HFFc6 (cell line): ENCODE measurements around the gene GRIN3B. TPM values are rescaled to one million over a fixed set of nuclear protein-coding genes. Genes with fewer than 3 reads are reported as not detected.
A peak's percentile ranks its signal among the peaks of the same experiment; 100 is the strongest.
"Not testable (repeated sequence)": the region's sequence is repeated elsewhere in the genome, so short reads cannot be mapped to it uniquely, and the experiment has no call there.

Experiments
- DNase-seq: peaks from one replicate; pipeline ENCODE4 v3.0.0-alpha.2; 2018
- H3K27ac Mint-ChIP-seq: 2 replicates; pipeline ENCODE4 v1.8.0; 2020; ENCODE audit warnings: mild to moderate bottlenecking, mixed read lengths
- H3K27me3 Mint-ChIP-seq: 2 replicates; pipeline ENCODE4 v1.8.0; 2021; ENCODE audit warnings: mild to moderate bottlenecking, moderate library complexity, mixed read lengths; ENCODE audit not compliant: insufficient read depth
- H3K36me3 Mint-ChIP-seq: 2 replicates; pipeline ENCODE4 v1.8.0; 2021; ENCODE audit warnings: low read depth, mixed read lengths
- H3K4me1 Mint-ChIP-seq: 2 replicates; pipeline ENCODE4 v1.8.0; 2020; ENCODE audit warnings: low read depth, mixed read lengths
- H3K4me3 Mint-ChIP-seq: 2 replicates; pipeline ENCODE4 v1.8.0; 2020; ENCODE audit warnings: mild to moderate bottlenecking, moderate library complexity, mixed read lengths
- H3K9me3 Mint-ChIP-seq: 2 replicates; pipeline ENCODE4 v1.8.0; 2020; ENCODE audit warnings: mild to moderate bottlenecking, mixed read lengths
- total RNA-seq, 6 experiments: library from RNA; stranded (reverse); fragmentation: NEBNext Ultra II Directional; extraction: Animal tissue kit (Norgen Biotek cat#: 25700); gene quantifications; 2 replicates in 1 of 6; 3 replicates in 5 of 6; pipeline ENCODE4 v1.2.3, GENCODE V29; 2021
- TF ChIP-seq, protein P1 (sequence below): fragments of 200-600 bp; sonication (generic); IDR thresholded peaks from 2 replicates; pipeline ENCODE4 v1.5.0; 2021; ENCODE audit warnings: antibody characterized with exemption, mild to moderate bottlenecking

GRIN3B gene
- total RNA-seq, 6 experiments from 2014 or later, result 0.34 to 0.66 (median 0.41) TPM

- no peak overlapping the region for H3K4me3 Mint-ChIP-seq
- TF ChIP-seq, protein P1, sequence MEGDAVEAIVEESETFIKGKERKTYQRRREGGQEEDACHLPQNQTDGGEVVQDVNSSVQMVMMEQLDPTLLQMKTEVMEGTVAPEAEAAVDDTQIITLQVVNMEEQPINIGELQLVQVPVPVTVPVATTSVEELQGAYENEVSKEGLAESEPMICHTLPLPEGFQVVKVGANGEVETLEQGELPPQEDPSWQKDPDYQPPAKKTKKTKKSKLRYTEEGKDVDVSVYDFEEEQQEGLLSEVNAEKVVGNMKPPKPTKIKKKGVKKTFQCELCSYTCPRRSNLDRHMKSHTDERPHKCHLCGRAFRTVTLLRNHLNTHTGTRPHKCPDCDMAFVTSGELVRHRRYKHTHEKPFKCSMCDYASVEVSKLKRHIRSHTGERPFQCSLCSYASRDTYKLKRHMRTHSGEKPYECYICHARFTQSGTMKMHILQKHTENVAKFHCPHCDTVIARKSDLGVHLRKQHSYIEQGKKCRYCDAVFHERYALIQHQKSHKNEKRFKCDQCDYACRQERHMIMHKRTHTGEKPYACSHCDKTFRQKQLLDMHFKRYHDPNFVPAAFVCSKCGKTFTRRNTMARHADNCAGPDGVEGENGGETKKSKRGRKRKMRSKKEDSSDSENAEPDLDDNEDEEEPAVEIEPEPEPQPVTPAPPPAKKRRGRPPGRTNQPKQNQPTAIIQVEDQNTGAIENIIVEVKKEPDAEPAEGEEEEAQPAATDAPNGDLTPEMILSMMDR, result no peak
- H3K36me3 Mint-ChIP-seq, result peaks cover 9% of the 10 kb centered on the region
- peaks cover 23% of the 10 kb centered on the region for H3K4me1 Mint-ChIP-seq
- no peak for DNase-seq
- H3K9me3 Mint-ChIP-seq, result no peaks in the 10 kb centered on the region
- peaks cover 3% of the 10 kb centered on the region; the same call in 1 of the 2 replicates for H3K27me3 Mint-ChIP-seq
- no peak overlapping the region for H3K27ac Mint-ChIP-seq
These were observed 45.3 kb upstream of the GRIN3B start for GRCh38 chr19:954672-955494.

- Mint-ChIP-seq H3K9me3 (no peaks in the 10 kb centered on the region), H3K4me3 (no peak overlapping the region), H3K27me3 (no peaks in the 10 kb centered on the region), H3K27ac (peak overlapping the region; percentile 40), H3K36me3 (peaks cover 9% of the 10 kb centered on the region), H3K4me1 (peaks cover 23% of the 10 kb centered on the region)
- DNase-seq, result no peak
- TF ChIP-seq, protein P1, result no peak
These were observed 44.1 kb upstream of the GRIN3B start for GRCh38 chr19:955803-956765.

- Mint-ChIP-seq H3K9me3 (no peaks in the 10 kb centered on the region), H3K4me1 (peaks cover 19% of the 10 kb centered on the region), H3K27me3 (no peaks in the 10 kb centered on the region), H3K4me3 (peak overlapping the region; percentile 61), H3K36me3 (peaks cover 5% of the 10 kb centered on the region), H3K27ac (peak overlapping the region; percentile 87)
- TF ChIP-seq, protein P1, result no peak
- peak; percentile 62 for DNase-seq
These were observed 43.3 kb upstream of the GRIN3B start for GRCh38 chr19:956766-957440.

- H3K4me1 Mint-ChIP-seq, result peaks cover 23% of the 10 kb centered on the region
- not testable (repeated sequence) for H3K27me3 Mint-ChIP-seq, H3K36me3 Mint-ChIP-seq, H3K9me3 Mint-ChIP-seq, H3K4me3 Mint-ChIP-seq, DNase-seq
- H3K27ac Mint-ChIP-seq, result peak overlapping the region; percentile 87
These were observed 42.6 kb upstream of the GRIN3B start for GRCh38 chr19:957578-957977.

DNA sequence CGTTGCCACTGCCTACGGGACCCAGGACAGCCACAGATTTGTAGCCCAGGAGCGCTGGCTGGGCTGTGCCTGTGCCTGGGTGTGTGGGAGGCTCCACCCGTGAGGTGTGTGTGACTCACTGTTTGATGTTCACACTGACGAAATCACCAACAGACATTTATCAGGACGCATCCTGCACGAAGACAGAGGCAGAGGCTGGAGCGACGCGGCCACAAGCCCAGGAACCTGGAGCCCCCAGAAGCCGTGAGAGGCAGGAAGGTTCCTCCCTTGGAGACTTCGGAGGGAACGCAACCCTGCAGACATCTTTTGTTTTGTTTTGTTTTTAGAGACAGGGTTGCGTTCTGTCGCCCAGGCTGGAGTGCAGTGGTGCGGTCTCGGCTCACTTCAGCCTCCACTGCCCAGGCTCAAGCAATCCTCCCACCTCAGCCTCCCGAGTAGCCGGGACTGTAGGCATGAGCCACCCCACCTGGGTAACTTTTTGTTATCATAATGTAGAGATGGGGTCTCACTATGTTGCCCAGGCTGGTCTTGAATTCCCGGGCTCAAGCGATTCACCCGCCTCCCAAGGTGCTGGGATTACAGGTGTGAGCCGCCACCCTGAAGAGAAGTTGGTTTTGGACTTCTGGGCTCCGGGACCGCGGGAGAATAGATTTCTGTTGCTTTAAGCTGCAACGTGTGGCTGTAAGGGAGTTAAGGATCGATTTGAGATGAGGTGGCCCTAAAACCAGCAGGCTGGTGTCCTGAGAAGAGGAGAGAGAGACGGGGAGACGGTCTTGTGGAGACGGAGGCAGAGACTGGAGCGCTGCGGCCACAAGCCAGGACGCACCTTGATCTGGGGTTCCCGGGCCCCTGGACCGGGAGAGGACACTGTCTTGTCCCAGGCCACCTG, 41.0 kb upstream of the GRIN3B start:
- peak overlapping the region; percentile 47 for H3K4me3 Mint-ChIP-seq
- peak; percentile 51 for DNase-seq
- peaks cover 11% of the 10 kb centered on the region for H3K36me3 Mint-ChIP-seq

More for the DNA sequence above, 41.0 kb upstream of the GRIN3B start:
- H3K4me1 Mint-ChIP-seq, result peaks cover 23% of the 10 kb centered on the region
- no peaks in the 10 kb centered on the region; the same call in 1 of the 2 replicates for H3K27me3 Mint-ChIP-seq
- H3K27ac Mint-ChIP-seq, result peak overlapping the region; percentile 75; the same call in 1 of the 2 replicates
- no peaks in the 10 kb centered on the region for H3K9me3 Mint-ChIP-seq
- TF ChIP-seq, protein P1, result no peak
